Memory B cell (primary cell): Measurements from ENCODE around the gene CEACAM18.
"Not testable (repeated sequence)": the region's sequence is repeated elsewhere in the genome, so short reads cannot be mapped to it uniquely, and the experiment has no call there.

Experiments
- ATAC-seq: fragments of 150-1000 bp; cut with Tn5 transposase; 2 replicates; pipeline ENCODE4 v1.10.0; 2021; ENCODE audit warnings: low read depth, mild to moderate bottlenecking, moderate library complexity
- DNase-seq, 2 donors: peaks; one replicate each; pipeline ENCODE4 v3.0.0; 2022; ENCODE audit warnings: low spot score in 2 of 2
- H3K27ac Mint-ChIP-seq: one replicate; pipeline ENCODE4 v1.8.0; 2022; ENCODE audit warnings: mild to moderate bottlenecking, moderate library complexity, mixed read lengths
- H3K27me3 Mint-ChIP-seq: one replicate; pipeline ENCODE4 v1.8.0; 2022; ENCODE audit warnings: mixed read lengths
- H3K36me3 Mint-ChIP-seq: one replicate; pipeline ENCODE4 v1.8.0; 2022; ENCODE audit warnings: mild to moderate bottlenecking, mixed read lengths
- H3K4me1 Mint-ChIP-seq: one replicate; pipeline ENCODE4 v1.8.0; 2022; ENCODE audit warnings: mixed read lengths
- H3K4me3 Mint-ChIP-seq: one replicate; pipeline ENCODE4 v1.8.0; 2022; ENCODE audit warnings: mild to moderate bottlenecking, moderate library complexity, mixed read lengths
- H3K9me3 Mint-ChIP-seq: one replicate; pipeline ENCODE4 v1.8.0; 2022; ENCODE audit warnings: mixed read lengths

CEACAM18 gene

DNA sequence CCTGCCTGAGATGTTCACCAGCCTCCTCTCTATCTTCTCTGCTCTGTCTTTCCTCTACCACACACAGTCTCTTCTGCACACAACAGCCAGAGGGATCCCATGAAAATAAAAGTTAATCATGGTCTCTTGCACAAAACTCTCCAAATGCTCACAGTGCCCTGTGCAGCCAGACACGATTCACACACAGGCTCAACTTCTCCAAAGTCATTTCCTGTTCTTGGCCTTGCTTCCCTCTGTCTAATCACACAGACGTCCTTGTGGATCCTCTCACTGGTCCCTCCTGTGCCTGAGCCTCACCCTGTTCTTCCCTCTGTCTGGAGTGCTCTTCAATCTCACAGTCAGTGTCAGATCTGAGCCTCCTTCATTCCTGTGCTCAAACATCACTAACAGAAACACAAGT, 15.4 kb downstream of the CEACAM18 start:
- DNase-seq = no peak
- peaks cover 7% of the 10 kb centered on the region for H3K4me1 Mint-ChIP-seq
- no peaks in the 10 kb centered on the region for H3K9me3 Mint-ChIP-seq
- ATAC-seq = no peak
- peaks cover 4% of the 10 kb centered on the region for H3K27me3 Mint-ChIP-seq
- H3K4me3 Mint-ChIP-seq = no peak overlapping the region
- no peak overlapping the region for H3K27ac Mint-ChIP-seq
- no peaks in the 10 kb centered on the region for H3K36me3 Mint-ChIP-seq

DNA sequence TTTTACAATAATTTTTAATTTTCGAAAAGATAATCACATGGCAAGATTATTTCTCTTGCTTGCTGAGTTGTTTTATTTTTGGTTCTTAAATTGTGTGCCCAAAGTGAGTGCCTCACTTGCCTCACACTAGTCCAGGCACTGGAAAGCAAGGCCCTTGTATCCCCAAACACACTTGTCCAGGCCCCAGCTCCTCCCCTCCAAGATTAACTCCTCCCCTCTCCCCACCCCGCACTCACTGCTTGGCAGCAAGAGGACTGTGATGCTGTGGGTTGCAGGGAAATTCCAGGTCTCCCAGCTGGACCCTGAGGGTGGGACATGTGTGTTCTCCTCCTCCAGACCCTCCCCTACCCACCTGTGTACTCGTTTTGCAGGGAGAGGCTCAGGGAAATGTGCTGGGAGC, 19.3 kb downstream of the CEACAM18 start:
- no peaks in the 10 kb centered on the region for H3K9me3 Mint-ChIP-seq
- H3K36me3 Mint-ChIP-seq = no peaks in the 10 kb centered on the region
- H3K4me3 Mint-ChIP-seq = no peak overlapping the region
- DNase-seq (no peak), ATAC-seq (no peak)
- peaks cover 3% of the 10 kb centered on the region for H3K27me3 Mint-ChIP-seq
- peaks cover 19% of the 10 kb centered on the region for H3K4me1 Mint-ChIP-seq
- no peak overlapping the region for H3K27ac Mint-ChIP-seq

DNA sequence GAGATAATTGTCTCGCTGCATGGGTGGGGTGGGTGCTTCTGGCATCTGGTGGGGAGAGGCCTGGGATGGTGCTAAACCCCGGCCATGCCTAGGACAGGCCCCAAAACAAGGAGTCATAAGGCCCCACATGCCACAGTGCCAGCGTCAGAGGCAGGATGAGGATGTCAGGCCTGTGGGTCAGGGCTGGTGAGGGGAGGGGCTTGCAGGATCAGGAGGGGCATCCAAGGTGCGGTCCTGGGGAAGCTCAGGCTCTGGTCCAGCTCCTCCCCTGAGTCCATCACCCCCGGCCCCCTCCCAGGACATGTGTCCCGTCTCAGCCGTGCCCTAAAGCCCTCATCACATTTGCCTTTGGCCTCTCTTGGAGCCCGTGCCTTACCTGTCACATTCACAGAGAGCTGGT, 22.6 kb downstream of the CEACAM18 start:
- not testable (repeated sequence) for H3K9me3 Mint-ChIP-seq, H3K36me3 Mint-ChIP-seq, ATAC-seq, DNase-seq, H3K27ac Mint-ChIP-seq, H3K4me3 Mint-ChIP-seq, H3K27me3 Mint-ChIP-seq
- peaks cover 12% of the 10 kb centered on the region for H3K4me1 Mint-ChIP-seq

DNA sequence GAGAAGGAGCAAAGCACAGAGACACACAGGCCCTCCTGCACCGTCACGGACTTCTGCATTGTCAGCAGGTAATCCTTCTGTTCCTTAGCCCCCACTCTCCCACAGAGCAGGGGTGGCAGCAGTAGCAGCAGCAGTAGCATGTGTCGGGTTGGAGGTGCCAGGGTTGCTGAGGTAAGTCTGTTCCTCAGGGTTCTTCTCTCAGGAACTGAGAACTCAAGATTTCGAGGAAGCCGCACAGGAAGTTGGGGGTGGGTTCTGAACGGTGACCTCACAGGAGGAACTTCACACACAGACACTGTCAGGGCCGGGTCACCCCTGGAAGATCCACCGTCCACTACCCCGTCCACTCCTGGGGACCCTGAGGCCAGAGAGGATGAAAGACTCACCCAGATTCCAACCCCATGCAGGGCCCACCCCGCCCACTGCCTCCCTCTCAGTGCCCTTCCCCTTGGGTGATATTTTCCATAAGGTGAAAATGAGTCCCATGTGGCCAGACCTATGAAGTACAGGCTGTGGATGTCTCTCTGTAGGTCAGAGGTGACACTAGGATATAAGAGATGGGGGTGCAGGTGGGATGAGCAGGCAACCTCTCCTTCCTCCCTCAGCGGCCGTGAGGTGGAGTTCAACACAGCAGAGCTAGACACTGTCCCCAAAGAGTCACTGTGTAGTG, 23.4 kb downstream of the CEACAM18 start, which contains the start of gene SIGLEC12:
TSS of gene SIGLEC12 (minus strand) at position 207 of the 670 bp plus-strand sequence. CDS start at position 140, 67 bp downstream.
- no peak for DNase-seq
- Mint-ChIP-seq H3K36me3 (no peaks in the 10 kb centered on the region), H3K4me3 (peak within 1 kb of the TSS; percentile 43), H3K9me3 (no peaks in the 10 kb centered on the region), H3K4me1 (peaks cover 12% of the 10 kb centered on the region), H3K27me3 (no peaks in the 10 kb centered on the region), H3K27ac (peak within 1 kb of the TSS; percentile 24)
- ATAC-seq = peak; percentile 64

DNA sequence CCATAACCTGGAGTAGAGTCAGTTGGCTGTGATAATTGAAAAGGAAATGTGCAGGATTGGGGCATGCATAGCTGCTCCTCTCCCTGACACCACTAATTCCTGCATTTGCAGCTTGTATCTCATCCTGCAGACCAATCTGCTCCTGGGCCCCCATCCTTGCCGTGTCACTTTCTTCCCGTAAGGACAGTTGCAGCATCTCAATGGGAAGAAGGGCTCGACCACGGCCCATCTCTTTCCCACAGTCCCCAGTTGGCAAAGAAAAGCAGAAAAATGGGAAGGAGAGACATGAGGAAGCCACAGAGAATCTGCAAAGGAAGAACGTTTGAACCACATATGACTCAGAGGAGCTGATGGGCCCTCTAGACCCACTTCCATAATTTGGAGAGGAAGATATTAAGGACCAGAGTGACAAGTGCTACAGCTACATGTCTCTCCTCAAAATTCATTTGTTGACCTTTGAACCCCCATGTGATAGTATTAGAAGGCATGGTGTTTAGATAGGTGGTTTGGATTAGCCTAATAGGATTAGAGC, 25.0 kb downstream of the CEACAM18 start:
- Mint-ChIP-seq H3K4me3 (no peak overlapping the region), H3K27ac (no peak overlapping the region), H3K27me3 (no peaks in the 10 kb centered on the region), H3K9me3 (no peaks in the 10 kb centered on the region), H3K4me1 (peaks cover 12% of the 10 kb centered on the region), H3K36me3 (no peaks in the 10 kb centered on the region)
- no peak for ATAC-seq
- no peak for DNase-seq

DNA sequence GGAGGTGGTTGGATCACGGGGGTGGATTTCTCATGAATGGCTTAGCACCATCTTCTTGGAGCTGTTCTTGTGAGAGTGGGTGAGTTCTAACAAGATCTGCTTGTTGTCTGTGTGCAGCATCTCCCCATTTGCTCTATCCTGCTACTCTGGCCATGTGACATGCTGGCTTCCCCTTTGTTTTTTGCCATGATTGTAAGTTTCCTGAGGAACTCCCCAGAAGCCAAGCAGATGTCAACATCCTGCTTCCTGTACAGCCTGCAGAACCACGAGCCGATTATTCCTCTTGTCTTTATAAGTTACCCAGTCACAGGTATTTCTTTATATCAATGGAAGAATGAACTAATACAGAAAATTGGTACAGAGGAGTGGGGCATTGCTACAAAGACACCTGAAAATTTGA, 25.6 kb downstream of the CEACAM18 start:
- peaks cover 12% of the 10 kb centered on the region for H3K4me1 Mint-ChIP-seq
- H3K9me3 Mint-ChIP-seq = no peaks in the 10 kb centered on the region
- no peak overlapping the region for H3K4me3 Mint-ChIP-seq
- H3K27ac Mint-ChIP-seq = no peak overlapping the region
- ATAC-seq (no peak), DNase-seq (no peak)
- H3K36me3 Mint-ChIP-seq = no peaks in the 10 kb centered on the region
- H3K27me3 Mint-ChIP-seq = no peaks in the 10 kb centered on the region

DNA sequence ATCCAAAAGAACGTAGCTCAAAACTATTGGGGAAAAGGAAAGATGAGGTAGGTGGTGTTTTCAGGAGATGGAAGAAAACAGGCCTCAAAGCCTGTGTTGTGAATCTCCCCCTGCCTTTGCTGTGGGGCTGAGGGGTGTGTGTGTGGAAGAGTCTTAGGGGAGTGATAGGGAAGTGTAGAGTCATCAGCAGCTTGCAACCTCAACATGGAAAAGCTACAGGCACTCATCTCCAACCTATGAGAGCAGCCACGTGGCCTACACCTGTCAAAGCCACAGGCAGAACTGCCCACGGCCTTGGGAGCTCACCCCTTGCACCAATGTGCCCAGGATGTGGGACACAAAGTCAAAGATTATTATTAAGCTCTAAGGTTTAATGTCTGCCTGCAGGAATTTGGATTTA, 27.6 kb downstream of the CEACAM18 start:
- Mint-ChIP-seq H3K36me3 (no peaks in the 10 kb centered on the region), H3K27me3 (no peaks in the 10 kb centered on the region), H3K9me3 (no peaks in the 10 kb centered on the region), H3K4me3 (no peak overlapping the region), H3K27ac (no peak overlapping the region), H3K4me1 (peaks cover 15% of the 10 kb centered on the region)
- DNase-seq = no peak
- no peak for ATAC-seq

DNA sequence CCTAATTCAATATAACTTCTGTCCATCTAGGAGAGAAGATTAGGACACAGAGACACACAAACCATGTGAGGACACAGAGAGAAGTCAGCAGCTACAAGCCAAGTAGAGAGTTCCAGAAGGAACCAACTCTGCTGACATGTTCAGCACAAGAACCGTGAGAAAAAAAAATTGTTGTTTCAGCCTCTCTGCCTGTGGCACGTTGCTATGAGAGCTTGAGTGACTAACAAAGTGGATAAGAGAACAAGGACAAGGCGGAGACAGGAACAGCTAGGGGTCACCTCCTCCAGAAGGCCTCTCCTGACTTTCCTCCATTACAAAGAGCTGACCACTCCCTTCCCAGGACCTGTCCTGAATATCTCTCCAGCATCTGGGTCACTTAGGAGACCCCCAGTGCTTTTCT, 28.9 kb downstream of the CEACAM18 start:
- Mint-ChIP-seq H3K4me1 (peaks cover 5% of the 10 kb centered on the region), H3K9me3 (no peaks in the 10 kb centered on the region), H3K36me3 (no peaks in the 10 kb centered on the region), H3K27ac (no peak overlapping the region), H3K27me3 (no peaks in the 10 kb centered on the region), H3K4me3 (no peak overlapping the region)
- DNase-seq (no peak), ATAC-seq (no peak)

DNA sequence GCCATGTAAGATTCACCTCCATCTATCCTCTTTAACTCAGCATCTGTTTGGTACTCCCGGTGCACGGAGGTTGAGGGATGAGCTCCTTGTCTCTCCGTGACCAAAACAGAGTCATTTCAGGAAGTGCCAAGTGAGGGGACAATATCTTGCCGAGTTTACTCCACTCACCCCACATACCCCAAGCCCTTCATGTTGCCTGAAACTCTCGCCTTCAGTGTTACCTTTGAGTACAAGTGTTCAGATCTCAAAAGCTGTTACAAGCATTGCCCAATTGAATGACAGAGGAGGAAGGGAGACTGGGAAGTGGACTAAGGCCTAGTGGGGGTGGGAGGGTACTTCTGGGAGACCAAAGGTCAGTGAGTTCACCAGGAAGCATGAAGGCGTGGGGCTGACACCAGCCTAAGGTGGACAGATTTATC, 29.3 kb downstream of the CEACAM18 start:
- DNase-seq = no peak

DNA sequence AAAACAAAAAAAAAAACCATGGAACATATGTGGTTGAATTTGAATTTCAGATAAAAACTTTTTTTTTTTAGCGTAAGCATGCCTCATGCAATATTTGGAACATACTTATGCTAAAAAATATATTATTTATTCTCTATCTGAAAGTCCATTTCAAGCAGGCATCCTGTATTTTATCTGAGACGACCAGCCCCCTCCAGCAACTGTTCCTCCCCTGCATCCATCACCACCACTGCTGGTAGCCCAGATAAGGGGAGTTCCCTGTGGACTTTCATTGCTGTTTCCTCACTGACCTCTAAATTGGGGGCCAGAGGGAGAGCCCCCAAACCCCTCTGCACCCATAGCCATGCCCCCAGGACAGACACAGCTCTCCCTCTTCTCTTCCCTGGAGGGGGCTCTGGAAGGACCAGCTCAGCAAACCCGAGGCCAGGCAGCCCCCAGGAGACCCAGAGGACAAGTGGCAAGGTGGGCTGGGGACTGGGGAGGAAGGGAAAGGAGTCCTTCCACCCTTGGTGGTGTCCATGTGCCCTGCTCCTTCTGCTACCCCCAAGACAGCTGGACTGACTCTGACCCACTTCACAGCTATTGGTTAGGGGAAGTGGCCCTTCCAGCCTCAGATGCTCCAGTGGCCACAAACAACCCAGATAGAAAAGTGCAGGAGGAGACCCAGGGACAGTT, 29.9 kb downstream of the CEACAM18 start:
- Mint-ChIP-seq H3K4me3 (no peak overlapping the region), H3K27me3 (no peaks in the 10 kb centered on the region), H3K4me1 (peaks cover 4% of the 10 kb centered on the region), H3K27ac (no peak overlapping the region), H3K36me3 (no peaks in the 10 kb centered on the region), H3K9me3 (no peaks in the 10 kb centered on the region)
- DNase-seq = no peak
- no peak for ATAC-seq

More for the DNA sequence above, 29.3 kb downstream of the CEACAM18 start:
- Mint-ChIP-seq H3K4me1 (peaks cover 4% of the 10 kb centered on the region), H3K9me3 (no peaks in the 10 kb centered on the region), H3K36me3 (no peaks in the 10 kb centered on the region), H3K4me3 (no peak overlapping the region), H3K27me3 (no peaks in the 10 kb centered on the region), H3K27ac (no peak overlapping the region)
- ATAC-seq = no peak

DNA sequence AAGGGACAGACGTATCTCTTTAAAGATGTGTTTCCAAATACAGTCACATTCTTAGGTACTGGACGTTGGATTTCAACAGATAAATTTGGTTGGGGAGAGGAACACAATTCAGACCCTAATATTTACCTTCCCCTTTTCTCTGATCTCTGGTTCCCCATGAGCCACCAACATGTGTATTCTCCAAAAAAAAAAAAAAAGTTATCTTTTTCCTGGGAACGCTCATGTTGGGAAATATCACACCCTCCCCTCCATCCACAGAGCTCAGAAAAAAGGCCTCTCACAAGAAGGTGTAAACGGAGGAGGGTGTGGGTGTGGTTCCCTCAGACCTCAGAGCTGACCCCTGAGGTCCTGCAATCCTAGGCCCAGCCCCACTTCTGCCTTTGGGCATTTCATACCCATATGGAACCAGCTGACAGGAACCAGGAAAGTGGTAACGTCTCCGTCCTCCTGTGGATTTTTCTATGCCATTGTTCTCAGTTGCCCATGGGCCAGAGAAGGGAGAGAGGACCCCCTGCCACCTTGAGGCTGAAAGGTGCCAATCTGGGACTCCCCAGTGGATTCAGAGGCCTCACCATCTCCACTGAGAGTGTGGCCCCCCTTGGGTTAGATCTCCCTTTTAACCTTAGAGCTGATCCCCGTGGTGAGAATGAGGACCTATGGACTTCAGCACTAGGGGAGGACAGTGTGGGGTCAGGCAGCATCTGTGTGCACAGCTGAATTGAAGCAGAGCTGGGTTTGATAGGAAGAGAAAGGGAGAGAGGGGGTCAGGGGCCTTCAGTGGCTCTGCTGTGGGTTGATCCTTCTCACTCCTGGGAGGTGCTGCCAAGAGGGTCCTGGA, 31.7 kb downstream of the CEACAM18 start:
- Mint-ChIP-seq H3K4me3 (no peak overlapping the region), H3K27me3 (no peaks in the 10 kb centered on the region), H3K4me1 (peaks cover 4% of the 10 kb centered on the region), H3K36me3 (no peaks in the 10 kb centered on the region), H3K9me3 (no peaks in the 10 kb centered on the region), H3K27ac (no peak overlapping the region)
- no peak for ATAC-seq
- DNase-seq = no peak

DNA sequence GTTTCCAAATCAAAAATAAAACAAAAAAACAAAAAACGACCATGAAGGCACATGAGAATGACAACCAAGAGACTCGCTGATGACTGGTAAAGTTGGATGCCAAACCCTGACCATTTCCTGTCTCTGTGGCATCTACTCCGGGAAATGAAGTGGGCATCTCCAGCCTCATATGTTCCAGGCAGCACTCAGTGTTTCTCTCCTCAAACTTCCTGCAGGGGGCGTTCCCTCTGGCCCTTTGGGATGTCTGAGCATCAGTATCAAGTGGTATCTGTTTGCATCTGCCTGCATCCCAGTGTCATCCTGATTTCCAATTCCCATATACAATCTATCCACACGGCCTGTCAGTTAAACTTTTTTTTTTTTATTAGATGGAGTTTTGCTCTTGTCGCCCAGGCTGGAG, 33.0 kb downstream of the CEACAM18 start:
- H3K4me3 Mint-ChIP-seq = no peak overlapping the region
- DNase-seq (peak in 1 of 2 donors; percentile 9), ATAC-seq (no peak)
- no peaks in the 10 kb centered on the region for H3K9me3 Mint-ChIP-seq
- no peaks in the 10 kb centered on the region for H3K27me3 Mint-ChIP-seq
- H3K36me3 Mint-ChIP-seq = no peaks in the 10 kb centered on the region
- no peak overlapping the region for H3K27ac Mint-ChIP-seq
- peaks cover 7% of the 10 kb centered on the region for H3K4me1 Mint-ChIP-seq

DNA sequence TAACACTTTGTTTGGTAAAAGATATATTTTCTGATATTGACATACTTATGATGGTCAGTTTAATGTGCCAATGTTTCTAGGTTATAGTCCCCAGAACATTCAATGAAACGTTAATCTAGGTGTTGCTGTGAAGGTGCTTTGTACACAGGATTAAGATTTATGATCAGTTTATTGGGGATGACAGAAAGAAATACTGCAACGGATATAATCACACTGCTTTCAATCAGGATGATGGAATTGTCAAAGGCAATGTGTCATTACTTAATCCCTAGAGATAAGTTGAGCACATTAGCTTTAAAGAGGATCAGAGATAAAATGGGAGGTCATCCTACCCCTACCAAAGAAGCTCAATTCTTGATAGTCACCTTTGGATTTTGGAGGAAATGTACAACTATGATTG, 35.6 kb downstream of the CEACAM18 start:
- no peak for ATAC-seq
- Mint-ChIP-seq H3K4me1 (peaks cover 9% of the 10 kb centered on the region), H3K4me3 (no peak overlapping the region), H3K9me3 (peaks cover 5% of the 10 kb centered on the region), H3K36me3 (peaks cover 15% of the 10 kb centered on the region), H3K27ac (no peak overlapping the region), H3K27me3 (no peaks in the 10 kb centered on the region)
- DNase-seq = no peak
